ENCODE data around the gene SLC38A3. TPM values are rescaled to one million over a fixed set of nuclear protein-coding genes. Genes with fewer than 3 reads are reported as not detected.

SLC38A3 gene
- total RNA-seq, 4 donors from 2014 or later, result not detected

- intact Hi-C loops (cut with DNase I), result no loop called here
- Histone ChIP-seq H3K27me3 (no peaks in the 10 kb centered on the region), H3K36me3 (no peaks in the 10 kb centered on the region), H3K4me3 (peak overlapping the region in 1 of 4 donors; percentile 59), H3K9me3 (no peaks in the 10 kb centered on the region), H3K4me1 (peaks cover 11 to 84% (median 62%) of the 10 kb centered on the region in 3 donors), H3K27ac (peak overlapping the region; percentile 67 to 90 (median 88))
- 87 to 89% methylated on average over 3 to 4 of the region's 6 CpGs for WGBS, 2 donors
- DNase-seq, result no peak
- TF ChIP-seq, protein P1, sequence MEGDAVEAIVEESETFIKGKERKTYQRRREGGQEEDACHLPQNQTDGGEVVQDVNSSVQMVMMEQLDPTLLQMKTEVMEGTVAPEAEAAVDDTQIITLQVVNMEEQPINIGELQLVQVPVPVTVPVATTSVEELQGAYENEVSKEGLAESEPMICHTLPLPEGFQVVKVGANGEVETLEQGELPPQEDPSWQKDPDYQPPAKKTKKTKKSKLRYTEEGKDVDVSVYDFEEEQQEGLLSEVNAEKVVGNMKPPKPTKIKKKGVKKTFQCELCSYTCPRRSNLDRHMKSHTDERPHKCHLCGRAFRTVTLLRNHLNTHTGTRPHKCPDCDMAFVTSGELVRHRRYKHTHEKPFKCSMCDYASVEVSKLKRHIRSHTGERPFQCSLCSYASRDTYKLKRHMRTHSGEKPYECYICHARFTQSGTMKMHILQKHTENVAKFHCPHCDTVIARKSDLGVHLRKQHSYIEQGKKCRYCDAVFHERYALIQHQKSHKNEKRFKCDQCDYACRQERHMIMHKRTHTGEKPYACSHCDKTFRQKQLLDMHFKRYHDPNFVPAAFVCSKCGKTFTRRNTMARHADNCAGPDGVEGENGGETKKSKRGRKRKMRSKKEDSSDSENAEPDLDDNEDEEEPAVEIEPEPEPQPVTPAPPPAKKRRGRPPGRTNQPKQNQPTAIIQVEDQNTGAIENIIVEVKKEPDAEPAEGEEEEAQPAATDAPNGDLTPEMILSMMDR (IDR thresholded peaks at IDR 0.05), result no peak
These were observed 60.9 kb downstream of the SLC38A3 start for GRCh38 chr3:50266017-50266416.

DNA sequence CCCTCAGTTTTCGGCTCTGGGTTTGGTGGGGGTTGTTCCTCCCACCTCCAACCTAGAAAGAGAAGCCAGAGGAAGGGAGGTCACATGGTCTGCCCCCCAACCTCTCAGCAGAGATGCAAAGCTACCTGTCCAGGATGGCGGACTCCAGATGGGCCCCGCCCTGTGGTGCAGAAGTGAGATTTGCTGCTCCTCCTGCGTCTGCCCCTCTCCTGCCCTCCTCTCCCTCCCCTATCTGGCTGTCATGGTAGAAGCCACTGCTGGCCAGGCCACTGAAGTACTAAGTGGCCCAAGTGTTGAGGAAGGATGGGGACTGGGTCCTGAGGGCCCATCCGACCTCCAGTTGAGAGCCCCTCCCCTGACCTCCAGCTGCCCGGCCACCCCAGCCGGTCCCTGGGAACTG, 61.8 kb downstream of the SLC38A3 start:
- Histone ChIP-seq H3K4me3 (peak overlapping the region; percentile 19 to 59 (median 38)), H3K27ac (peak overlapping the region; percentile 67 to 90 (median 88)), H3K4me1 (peaks cover 11 to 83% (median 56%) of the 10 kb centered on the region in 3 donors), H3K36me3 (no peaks in the 10 kb centered on the region), H3K27me3 (no peaks in the 10 kb centered on the region), H3K9me3 (no peaks in the 10 kb centered on the region)
- TF ChIP-seq, protein P1 (IDR thresholded peaks at IDR 0.05), result no peak
- TF ChIP-seq POLR2A (IDR thresholded peaks at IDR 0.05), result no peak
- intact Hi-C loops (cut with DNase I), result no loop called here
- 60% methylated on average over 4 of the region's 7 CpGs; no CpG with 5 or more reads in 1 of the 2 donors for WGBS, 2 donors
- DNase-seq, result no peak

DNA sequence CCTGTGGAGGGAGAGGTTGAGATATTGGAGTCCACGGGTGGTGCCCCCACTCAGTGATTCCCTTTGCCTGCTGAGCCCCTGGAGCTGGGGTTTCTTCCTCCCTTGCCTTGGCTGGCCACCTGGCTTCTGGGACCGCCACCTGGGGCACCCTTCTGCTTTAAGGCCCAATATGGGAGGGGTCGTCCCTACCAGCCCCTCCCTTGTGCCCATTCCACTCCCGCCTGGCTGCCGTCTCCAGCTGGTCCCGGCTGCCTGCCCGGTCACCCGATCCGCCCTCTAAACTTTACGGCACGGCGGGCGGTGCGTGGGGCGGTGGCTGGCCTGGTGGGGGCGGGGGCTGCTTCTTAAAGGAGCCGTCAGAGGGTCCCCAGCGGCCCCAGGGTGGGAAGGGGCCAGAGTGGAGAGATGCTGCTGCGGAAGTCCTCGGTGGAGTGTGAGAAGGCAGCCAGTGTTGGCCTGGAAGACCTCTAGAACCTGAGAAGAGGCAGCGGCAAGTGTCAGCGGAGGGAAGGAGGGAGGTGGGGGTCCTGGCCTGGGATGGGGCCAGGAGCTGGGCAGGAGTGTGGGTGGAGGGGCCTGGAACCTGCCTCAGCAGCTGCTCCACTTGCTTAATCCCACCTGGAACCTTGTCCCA, 62.3 kb downstream of the SLC38A3 start:
- 24 to 28% methylated on average over 3 to 7 of the region's 22 CpGs for WGBS, 2 donors
- Histone ChIP-seq H3K36me3 (no peaks in the 10 kb centered on the region), H3K4me3 (peak overlapping the region; percentile 19 to 59 (median 38)), H3K27ac (peak overlapping the region; percentile 67 to 90 (median 88)), H3K9me3 (no peaks in the 10 kb centered on the region), H3K27me3 (no peaks in the 10 kb centered on the region), H3K4me1 (peaks cover 11 to 86% (median 56%) of the 10 kb centered on the region in 3 donors)
- no peak for DNase-seq
- TF ChIP-seq, protein P1 (IDR thresholded peaks at IDR 0.05), result no peak
- peak in 2 of 4 donors; percentile 51 to 58 for TF ChIP-seq POLR2A (IDR thresholded peaks at IDR 0.05)
- intact Hi-C loops (cut with DNase I), result no loop called here

GRCh38 chr3:50268276-50268675, 63.2 kb downstream of the SLC38A3 start:
- peaks cover 0 to 1% (median 0%) of the 10 kb centered on the region in 4 donors for H3K27me3 ChIP-seq
- no peak for DNase-seq
- TF ChIP-seq, protein P1 (IDR thresholded peaks at IDR 0.05), result no peak
- no peak for TF ChIP-seq POLR2A (IDR thresholded peaks at IDR 0.05)
- whole genome bisulfite sequencing, 2 donors, result 3 to 44% methylated on average over 2 to 3 of the region's 3 CpGs
- no peaks in the 10 kb centered on the region for H3K9me3 ChIP-seq
- no peaks in the 10 kb centered on the region for H3K36me3 ChIP-seq
- intact Hi-C loops (cut with DNase I), result no loop called here
- H3K4me1 ChIP-seq, result peaks cover 18 to 95% (median 64%) of the 10 kb centered on the region in 3 donors
- peak overlapping the region in 3 of 4 donors; percentile 38 to 59 (median 39) for H3K4me3 ChIP-seq
- H3K27ac ChIP-seq, result peak overlapping the region; percentile 67 to 90 (median 88)

DNA sequence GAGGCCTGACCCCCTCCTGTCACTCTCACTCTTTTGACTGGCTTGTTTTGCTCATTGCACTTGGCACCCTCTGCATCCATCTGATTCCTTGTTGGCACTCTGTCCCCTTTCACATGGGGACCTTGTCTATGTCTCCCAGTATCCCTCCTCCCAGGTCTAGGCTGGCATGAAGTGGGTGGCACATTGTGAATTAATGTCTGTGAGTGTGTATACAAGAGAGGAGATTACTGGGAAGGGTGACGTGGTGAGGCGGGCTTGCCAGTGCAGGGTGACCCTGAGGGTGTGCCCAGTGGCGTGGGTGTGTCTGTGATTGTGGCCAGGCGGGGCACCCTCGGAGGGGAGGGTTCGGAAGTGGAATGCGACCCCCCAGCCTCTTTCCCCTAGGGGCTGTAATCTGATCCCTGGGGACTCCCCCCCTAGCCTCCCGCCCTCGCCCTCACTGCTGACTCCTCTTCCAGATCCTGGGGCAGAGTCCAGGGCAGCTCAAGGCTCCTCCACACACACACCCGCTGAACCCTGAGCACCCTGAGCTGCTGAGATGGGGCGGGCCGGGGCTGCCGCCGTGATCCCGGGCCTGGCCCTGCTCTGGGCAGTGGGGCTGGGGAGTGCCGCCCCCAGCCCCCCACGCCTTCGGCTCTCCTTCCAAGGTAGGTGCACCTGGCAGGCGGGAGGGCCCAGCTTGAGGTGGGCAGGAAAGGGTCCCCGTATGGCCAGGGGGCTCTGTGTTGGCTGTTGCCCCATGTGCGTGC, 63.8 kb downstream of the SLC38A3 start, which contains the start of gene SEMA3B:
Gene SEMA3B (plus strand): TSS at position 445 of the 749 bp plus-strand sequence. CDS start 94 bp downstream, at position 539.
- Histone ChIP-seq H3K9me3 (no peaks in the 10 kb centered on the region), H3K27me3 (peaks cover 0 to 7% (median 2%) of the 10 kb centered on the region in 4 donors), H3K27ac (peak within 1 kb of the TSS; percentile 67 to 90 (median 88)), H3K4me3 (peak within 1 kb of the TSS in 3 of 4 donors; percentile 38 to 59 (median 39)), H3K4me1 (peaks cover 22 to 95% (median 69%) of the 10 kb centered on the region in 3 donors), H3K36me3 (no peaks in the 10 kb centered on the region)
- WGBS, 2 donors, result 6% methylated on average over 6 of the region's 21 CpGs; no CpG with 5 or more reads in 1 of the 2 donors
- intact Hi-C loops (cut with DNase I), result no loop called here
- DNase-seq, result no peak
- TF ChIP-seq, protein P1 (IDR thresholded peaks at IDR 0.05), result no peak
- peak in 1 of 4 donors; percentile 23 for TF ChIP-seq POLR2A (IDR thresholded peaks at IDR 0.05)

Data from esophagus squamous epithelium (tissue), 5 donors.